Erythroblast (primary cell): ENCODE results near the gene PHOX2A.

Experiments used
- GATA1 ChIP-seq: IDR thresholded peaks from 2 replicates; pipeline ENCODE4 v1.6.1; 2011; ENCODE audit warnings: low read depth, mild to moderate bottlenecking, control low read depth, low read length, moderate library complexity
- POLR2A ChIP-seq: IDR thresholded peaks from 2 replicates; pipeline ENCODE4 v1.6.1; 2011; ENCODE audit warnings: mild to moderate bottlenecking, low read length

GRCh38 chr11:72225411-72225951, 18.5 kb downstream of the PHOX2A start:
- no peak for TF ChIP-seq POLR2A
- TF ChIP-seq GATA1: no peak
